Lower lobe of right lung (tissue), 2 donors: ENCODE measurements around the gene GPR150. TPM values are rescaled to one million over a fixed set of nuclear protein-coding genes. Genes with fewer than 3 reads are reported as not detected.
"Not testable (repeated sequence)": the region's sequence is repeated elsewhere in the genome, so short reads cannot be mapped to it uniquely, and the experiment has no call there.

ENCODE experiments used
- ATAC-seq, 2 donors: fragments of 200-7000 bp; cut with Tn5 transposase; one replicate each; pipeline ENCODE4 v1.9.1; 2020 to 2022; ENCODE audit warnings: mild to moderate bottlenecking in 2 of 2, moderate library complexity in 2 of 2
- DNase-seq: peaks from one replicate; pipeline ENCODE4 v3.0.0-alpha.2; 2020
- H3K27ac ChIP-seq: fragments of 200-600 bp; one replicate; pipeline ENCODE4 v1.8.0; 2022
- H3K27me3 ChIP-seq: fragments of 200-600 bp; one replicate; pipeline ENCODE4 v1.8.0; 2022; ENCODE audit warnings: low read depth
- H3K36me3 ChIP-seq: fragments of 200-600 bp; one replicate; pipeline ENCODE4 v1.8.0; 2022; ENCODE audit warnings: mild to moderate bottlenecking
- H3K4me1 ChIP-seq: fragments of 200-600 bp; one replicate; pipeline ENCODE4 v1.8.0; 2022
- H3K4me3 ChIP-seq: fragments of 200-600 bp; one replicate; pipeline ENCODE4 v1.8.0; 2022; ENCODE audit warnings: mild to moderate bottlenecking
- H3K9me3 ChIP-seq: fragments of 200-600 bp; one replicate; pipeline ENCODE4 v1.8.0; 2022
- CTCF ChIP-seq: fragments of 200-600 bp; IDR thresholded peaks from one replicate; pipeline ENCODE4 v1.8.0; 2022; ENCODE audit warnings: antibody characterized with exemption, mild to moderate bottlenecking
- intact Hi-C: fragments of 100-400 bp; cut with DNase I; formaldehyde crosslinking; loops from one replicate; pipeline ENCODE4 v1.11.0; 2022
- total RNA-seq: library from RNA; stranded (reverse); fragmentation: NEBNext Ultra II Directional; extraction: Animal tissue kit (Norgen Biotek cat#: 25700); gene quantifications from one replicate; pipeline ENCODE4 v1.2.1, GENCODE V29; 2021
- donor health status: DM: no; HTN: yes; CAD: no; lungs with severe emphysema.

Gene GPR150
- total RNA-seq, 1 donor from 2014 or later, result 0.18 TPM

- ATAC-seq (no peak), DNase-seq (no peak)
- Histone ChIP-seq H3K4me1 (peaks cover 8% of the 10 kb centered on the region), H3K27ac (no peak overlapping the region), H3K4me3 (no peak overlapping the region), H3K27me3 (no peaks in the 10 kb centered on the region), H3K36me3 (no peaks in the 10 kb centered on the region), H3K9me3 (no peaks in the 10 kb centered on the region)
- intact Hi-C loops, result no loop called here
- TF ChIP-seq CTCF, result no peak
Observed at GRCh38 chr5:95638632-95639031, 18.7 kb downstream of the GPR150 start.

- no peaks in the 10 kb centered on the region for H3K9me3 ChIP-seq
- no peak overlapping the region for H3K4me3 ChIP-seq
- ATAC-seq, result peak; percentile 63 to 81
- peak overlapping the region; percentile 75 for H3K27ac ChIP-seq
- H3K4me1 ChIP-seq, result peaks cover 13% of the 10 kb centered on the region
- no peaks in the 10 kb centered on the region for H3K27me3 ChIP-seq
- H3K36me3 ChIP-seq, result no peaks in the 10 kb centered on the region
- DNase-seq, result peak; percentile 50
- TF ChIP-seq CTCF, result no peak
- intact Hi-C loops, result loop anchor here (10.0 kb wide), 1 partner anchor 203 kb away; no protein-coding TSS in a partner anchor
Observed at GRCh38 chr5:95641741-95642220, 21.9 kb downstream of the GPR150 start.

GRCh38 chr5:95643152-95643551, 23.3 kb downstream of the GPR150 start:
- Histone ChIP-seq H3K36me3 (no peaks in the 10 kb centered on the region), H3K4me3 (no peak overlapping the region), H3K27me3 (no peaks in the 10 kb centered on the region), H3K4me1 (peaks cover 23% of the 10 kb centered on the region), H3K9me3 (no peaks in the 10 kb centered on the region), H3K27ac (no peak overlapping the region)
- DNase-seq (no peak), ATAC-seq (no peak)
- intact Hi-C loops, result loop anchor here (10.0 kb wide), 1 partner anchor 202 kb away; no protein-coding TSS in a partner anchor
- no peak for TF ChIP-seq CTCF

- Histone ChIP-seq H3K4me1 (peaks cover 23% of the 10 kb centered on the region), H3K9me3 (no peaks in the 10 kb centered on the region), H3K27me3 (no peaks in the 10 kb centered on the region), H3K4me3 (no peak overlapping the region), H3K36me3 (no peaks in the 10 kb centered on the region), H3K27ac (peak overlapping the region; percentile 7)
- ATAC-seq (peak in 1 of 2 donors; percentile 16), DNase-seq (no peak)
- TF ChIP-seq CTCF, result peak; percentile 73
- intact Hi-C loops, result loop anchor here (10.0 kb wide), 1 partner anchor 200 kb away; no protein-coding TSS in a partner anchor
Observed at GRCh38 chr5:95644351-95645042, 24.6 kb downstream of the GPR150 start.

- intact Hi-C loops, result loop anchor here (10.0 kb wide), 1 partner anchor 199 kb away; no protein-coding TSS in a partner anchor
- DNase-seq, H3K27me3 ChIP-seq, ATAC-seq, H3K9me3 ChIP-seq, H3K36me3 ChIP-seq: not testable (repeated sequence)
- Histone ChIP-seq H3K27ac (peak overlapping the region; percentile 94), H3K4me3 (peak overlapping the region; percentile 55), H3K4me1 (peaks cover 23% of the 10 kb centered on the region)
Observed at GRCh38 chr5:95646226-95646568, 26.3 kb downstream of the GPR150 start.
